Astrocyte (in vitro differentiated cells and primary cell): ENCODE measurements around the gene HAPLN3.

Experiments
- EZH2 ChIP-seq: IDR thresholded peaks from 2 replicates; pipeline ENCODE4 v1.6.1; 2012; ENCODE audit warnings: mild to moderate bottlenecking, low read length, inconsistent platforms; ENCODE audit not compliant: insufficient read depth
- TF ChIP-seq, protein P1 (sequence below): IDR thresholded peaks from 2 replicates; pipeline ENCODE4 v1.5.1; 2011; ENCODE audit warnings: low read depth, mild to moderate bottlenecking, inconsistent platforms, low read length, moderate library complexity; ENCODE audit not compliant: insufficient read depth

DNA sequence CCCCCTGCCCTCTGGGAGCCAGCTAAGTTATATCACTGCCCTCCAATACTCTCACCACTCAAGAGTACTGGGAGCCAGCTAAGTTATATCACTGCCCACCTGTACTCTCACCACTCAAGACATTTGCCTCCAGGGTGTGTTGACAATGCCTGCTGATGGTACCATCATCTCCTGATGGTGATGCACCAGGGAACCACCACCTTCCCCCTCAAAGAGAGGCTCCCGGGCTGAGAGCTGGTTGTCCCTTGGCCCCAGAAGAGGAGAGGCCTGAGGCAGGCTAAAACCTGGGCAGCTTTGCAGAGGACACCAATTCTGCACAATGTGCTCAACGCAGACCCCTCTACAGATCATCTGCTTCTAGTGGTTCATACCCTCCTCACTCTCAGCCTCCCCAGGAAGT lies 7.5 kb upstream of the HAPLN3 start:
- TF ChIP-seq, protein P1, sequence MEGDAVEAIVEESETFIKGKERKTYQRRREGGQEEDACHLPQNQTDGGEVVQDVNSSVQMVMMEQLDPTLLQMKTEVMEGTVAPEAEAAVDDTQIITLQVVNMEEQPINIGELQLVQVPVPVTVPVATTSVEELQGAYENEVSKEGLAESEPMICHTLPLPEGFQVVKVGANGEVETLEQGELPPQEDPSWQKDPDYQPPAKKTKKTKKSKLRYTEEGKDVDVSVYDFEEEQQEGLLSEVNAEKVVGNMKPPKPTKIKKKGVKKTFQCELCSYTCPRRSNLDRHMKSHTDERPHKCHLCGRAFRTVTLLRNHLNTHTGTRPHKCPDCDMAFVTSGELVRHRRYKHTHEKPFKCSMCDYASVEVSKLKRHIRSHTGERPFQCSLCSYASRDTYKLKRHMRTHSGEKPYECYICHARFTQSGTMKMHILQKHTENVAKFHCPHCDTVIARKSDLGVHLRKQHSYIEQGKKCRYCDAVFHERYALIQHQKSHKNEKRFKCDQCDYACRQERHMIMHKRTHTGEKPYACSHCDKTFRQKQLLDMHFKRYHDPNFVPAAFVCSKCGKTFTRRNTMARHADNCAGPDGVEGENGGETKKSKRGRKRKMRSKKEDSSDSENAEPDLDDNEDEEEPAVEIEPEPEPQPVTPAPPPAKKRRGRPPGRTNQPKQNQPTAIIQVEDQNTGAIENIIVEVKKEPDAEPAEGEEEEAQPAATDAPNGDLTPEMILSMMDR: no peak
- no peak for TF ChIP-seq EZH2
